Activated CD4-positive, alpha-beta T cell treated with anti-CD3 and anti-CD28 coated beads for 1 hour (primary cell): ENCODE data around the gene RXRB.

Experiments used
- DNase-seq: peaks from one replicate; pipeline ENCODE4 v3.0.0-alpha.2; 2020

Gene RXRB

DNA sequence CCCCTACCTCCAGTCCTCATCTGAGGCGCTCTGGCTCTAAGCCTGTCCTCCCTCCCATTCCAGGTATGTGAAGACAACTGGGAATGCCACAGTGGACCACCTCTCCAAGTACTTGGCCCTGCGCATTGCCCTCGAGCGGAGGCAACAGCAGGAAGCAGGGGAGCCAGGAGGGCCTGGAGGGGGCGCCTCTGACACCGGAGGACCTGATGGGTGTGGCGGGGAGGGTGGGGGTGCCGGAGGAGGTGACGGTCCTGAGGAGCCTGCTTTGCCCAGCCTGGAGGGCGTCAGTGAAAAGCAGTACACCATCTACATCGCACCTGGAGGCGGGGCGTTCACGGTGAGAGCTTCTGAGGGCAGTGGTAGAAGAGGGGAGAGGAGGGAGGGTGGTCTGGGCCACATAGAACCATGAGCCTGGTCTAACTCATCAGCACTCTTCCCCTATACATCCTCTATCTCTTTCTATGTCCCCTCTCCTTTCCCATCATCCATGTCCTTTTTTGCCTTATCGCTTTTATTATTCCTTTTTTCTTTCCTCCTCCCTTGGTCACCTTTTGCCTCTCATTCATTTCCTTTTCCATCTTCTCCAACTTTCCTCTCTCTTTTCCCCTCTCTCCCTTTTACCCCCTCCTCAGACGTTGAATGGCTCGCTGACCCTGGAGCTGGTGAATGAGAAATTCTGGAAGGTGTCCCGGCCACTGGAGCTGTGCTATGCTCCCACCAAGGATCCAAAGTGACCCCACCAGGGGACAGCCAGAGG, 11.4 kb upstream of the RXRB start:
- no peak for DNase-seq

DNA sequence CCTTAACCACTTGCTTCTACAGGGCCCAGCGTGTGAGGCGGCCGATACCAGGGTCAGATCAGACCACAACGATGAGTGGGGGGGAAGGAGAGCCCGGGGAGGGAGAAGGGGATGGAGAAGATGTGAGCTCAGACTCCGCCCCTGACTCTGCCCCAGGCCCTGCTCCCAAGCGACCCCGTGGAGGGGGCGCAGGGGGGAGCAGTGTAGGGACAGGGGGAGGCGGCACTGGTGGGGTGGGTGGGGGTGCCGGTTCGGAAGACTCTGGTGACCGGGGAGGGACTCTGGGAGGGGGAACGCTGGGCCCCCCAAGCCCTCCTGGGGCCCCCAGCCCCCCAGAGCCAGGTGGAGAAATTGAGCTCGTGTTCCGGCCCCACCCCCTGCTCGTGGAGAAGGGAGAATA, 10.7 kb upstream of the RXRB start:
- no peak for DNase-seq

DNA sequence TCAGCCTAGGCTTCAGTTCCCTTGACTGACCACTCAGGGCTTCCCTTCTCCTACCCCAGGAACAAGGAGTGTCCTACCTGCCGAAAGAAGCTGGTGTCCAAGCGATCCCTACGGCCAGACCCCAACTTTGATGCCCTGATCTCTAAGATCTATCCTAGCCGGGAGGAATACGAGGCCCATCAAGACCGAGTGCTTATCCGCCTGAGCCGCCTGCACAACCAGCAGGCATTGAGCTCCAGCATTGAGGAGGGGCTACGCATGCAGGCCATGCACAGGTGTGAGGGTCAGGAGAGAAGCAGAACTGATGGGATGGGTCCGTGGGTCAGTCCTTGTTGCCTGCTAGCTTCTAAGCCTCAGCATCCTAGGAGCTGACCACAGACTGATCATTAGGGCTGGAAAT, 9.4 kb upstream of the RXRB start:
- no peak for DNase-seq

DNA sequence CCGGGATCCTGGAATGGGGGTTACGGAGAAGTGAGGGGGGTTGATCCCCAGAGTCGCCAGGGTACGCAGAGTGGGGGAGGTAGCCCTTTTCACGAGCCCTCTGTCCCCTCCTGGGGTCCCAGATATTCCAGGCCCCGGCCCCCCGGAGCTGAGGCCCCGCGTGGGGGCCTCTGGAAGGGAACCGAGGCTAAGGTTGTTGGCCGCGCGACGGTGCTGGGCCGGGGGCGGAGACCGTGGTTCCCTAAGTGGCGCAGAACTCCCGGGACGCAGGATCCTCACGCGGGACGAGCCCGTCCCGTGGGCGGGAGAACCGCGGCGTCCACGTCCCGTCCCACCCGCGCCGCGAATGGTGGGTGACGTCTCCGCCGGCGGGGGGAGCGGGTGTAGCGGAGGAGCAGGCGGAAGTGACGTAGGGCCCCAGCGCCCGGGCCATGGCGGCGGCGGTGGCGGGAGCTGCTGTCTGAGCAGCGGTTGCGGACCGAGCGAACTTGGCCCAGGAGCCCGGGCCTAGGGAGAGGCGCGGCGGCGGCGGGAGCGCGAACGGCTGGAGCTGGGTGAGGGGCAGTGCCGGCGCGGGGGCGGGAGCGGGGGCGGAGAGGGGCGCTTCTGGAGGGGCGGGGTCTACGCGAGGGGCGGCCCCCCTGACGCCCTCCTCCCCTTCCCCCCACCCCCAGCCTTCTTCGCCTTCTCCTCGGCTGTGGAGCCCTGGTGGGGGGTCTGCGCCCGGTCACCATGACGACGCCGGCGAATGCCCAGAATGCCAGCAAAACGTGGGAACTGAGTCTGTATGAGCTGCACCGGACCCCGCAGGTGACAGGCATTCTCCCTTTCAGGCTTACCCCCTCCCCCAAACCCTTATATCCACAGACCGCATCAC, 7.9 kb upstream of the RXRB start, which contains the start of gene RING1:
TSS of gene RING1 (plus strand) at position 410 of the 877 bp plus-strand sequence. CDS start at position 733, 323 bp downstream.
- DNase-seq: peak; percentile 83

DNA sequence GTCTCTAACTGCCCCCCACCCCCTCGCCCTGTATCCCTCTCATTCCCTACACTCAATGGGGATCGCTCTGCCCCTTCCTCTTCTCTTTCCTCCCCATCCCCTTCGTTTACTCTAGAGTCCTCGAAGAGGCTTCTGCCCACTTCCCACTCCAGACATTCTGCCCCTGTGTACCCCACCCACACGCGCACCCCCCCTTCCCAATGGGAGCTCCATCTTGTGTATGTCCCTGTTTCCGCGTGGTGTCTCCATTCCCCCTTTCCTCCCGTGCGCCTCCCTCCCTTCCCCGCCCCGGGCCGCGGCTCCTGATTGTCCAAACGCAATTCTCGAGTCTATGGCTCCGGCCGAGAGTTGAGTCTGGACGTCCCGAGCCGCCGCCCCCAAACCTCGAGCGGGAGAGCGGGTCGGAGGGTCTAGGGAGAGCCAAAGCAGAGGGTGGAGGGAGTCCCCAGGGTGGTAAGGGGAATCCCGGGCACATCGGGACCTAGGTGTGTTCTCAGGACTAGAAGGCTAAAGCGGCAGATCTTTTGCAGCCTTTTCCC, 7.2 kb upstream of the RXRB start:
- DNase-seq: no peak

DNA sequence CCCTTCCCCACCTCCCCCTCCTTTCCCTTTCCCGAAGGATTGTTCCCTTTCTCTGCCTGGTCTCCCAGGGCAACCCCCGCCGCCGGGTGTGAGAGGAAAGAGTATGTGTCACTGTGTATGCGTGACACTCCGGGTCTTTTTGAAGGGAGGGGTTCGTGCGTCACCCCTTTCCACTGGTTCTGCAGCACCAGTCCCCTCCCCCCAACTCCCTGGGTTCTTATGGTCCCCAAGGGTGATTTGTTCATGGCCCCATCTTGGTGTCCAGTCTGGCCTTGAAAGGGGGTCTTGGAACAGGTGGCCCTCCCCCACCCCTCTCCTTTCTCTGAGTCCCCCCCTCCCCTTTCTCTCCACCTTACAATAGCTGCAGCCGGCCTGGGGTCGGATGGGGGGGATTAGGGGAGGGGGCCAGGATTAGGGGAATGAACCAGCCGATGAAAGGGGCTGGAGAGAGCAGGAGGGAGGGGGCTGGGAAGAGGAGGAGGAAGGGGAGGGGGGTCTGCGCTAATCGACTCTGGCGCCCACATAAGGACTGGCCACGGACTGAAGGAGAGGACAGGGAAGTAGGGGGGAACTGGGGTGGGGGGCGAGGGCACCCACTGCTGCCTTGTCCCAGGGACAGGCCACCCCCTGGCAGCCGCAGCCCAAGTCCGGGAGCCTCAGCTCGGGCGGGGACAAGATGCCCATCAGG, 6.5 kb upstream of the RXRB start:
- no peak for DNase-seq

DNA sequence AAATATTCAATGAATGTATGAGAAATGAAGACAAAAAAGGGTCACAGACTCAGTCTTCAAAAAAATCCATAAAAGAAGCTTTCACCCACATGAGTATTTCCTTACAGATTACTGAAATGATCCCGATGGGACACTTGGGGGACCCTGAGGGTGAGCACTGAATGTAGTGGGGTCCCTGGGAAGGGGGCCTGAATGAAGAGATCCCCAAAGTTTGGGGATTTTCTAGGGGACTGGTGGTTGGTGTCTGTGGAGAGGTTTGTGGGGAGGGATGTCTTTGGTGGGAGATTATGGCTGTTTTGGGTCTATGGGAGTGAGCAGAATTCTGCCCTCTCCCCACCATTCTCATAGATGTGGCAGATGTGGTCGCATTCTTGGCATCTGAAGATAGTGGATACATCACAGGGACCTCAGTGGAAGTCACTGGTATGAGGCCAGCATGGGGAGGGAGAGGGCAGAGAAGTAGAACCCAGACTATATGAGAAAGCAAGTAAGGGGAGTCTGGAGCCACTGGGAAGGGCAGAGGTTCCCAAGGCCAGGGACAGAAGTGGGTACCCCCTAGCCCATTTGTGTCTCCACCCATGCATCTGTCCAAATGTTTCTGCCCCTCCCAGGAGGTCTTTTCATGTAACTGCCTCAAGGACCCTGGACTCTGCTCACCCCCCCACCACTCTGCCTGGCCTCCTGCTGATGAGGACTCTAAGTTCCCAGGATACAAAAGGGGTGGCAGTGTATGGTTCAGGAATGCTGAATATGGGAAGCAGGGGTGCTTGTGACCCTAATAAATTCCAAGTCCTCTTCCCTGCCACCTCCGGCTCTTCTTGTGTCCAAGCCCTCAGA, 5.8 kb upstream of the RXRB start:
- DNase-seq: no peak

DNA sequence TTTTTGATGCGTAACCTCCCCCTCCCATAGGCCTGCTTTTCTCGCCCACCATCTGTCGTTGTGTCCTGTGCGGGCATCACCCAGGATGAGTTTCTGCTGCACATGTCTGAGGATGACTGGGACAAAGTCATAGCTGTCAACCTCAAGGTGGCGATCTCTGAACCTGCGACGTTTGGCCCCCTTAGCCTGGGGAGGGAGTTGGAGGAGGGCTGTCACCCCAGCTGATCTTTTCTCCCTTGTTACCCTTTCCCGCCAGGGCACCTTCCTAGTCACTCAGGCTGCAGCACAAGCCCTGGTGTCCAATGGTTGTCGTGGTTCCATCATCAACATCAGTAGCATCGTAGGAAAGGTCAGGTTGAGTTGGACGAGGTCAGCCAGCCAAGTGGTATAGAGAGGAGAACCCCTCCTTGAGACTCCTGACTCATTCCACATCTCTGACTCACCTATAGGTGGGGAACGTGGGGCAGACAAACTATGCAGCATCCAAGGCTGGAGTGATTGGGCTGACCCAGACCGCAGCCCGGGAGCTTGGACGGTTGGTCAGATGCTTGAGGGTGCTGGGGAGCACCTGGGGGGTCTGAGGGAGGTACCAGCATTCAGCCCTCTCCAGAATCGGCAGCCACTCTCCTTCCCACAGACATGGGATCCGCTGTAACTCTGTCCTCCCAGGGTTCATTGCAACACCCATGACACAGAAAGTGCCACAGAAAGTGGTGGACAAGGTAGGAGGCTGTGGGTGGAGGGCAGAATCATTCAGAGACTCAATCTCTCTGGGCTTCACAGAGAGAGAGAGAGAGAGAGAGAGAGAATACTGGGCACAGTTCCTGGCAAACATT, 4.9 kb upstream of the RXRB start:
- no peak for DNase-seq

DNA sequence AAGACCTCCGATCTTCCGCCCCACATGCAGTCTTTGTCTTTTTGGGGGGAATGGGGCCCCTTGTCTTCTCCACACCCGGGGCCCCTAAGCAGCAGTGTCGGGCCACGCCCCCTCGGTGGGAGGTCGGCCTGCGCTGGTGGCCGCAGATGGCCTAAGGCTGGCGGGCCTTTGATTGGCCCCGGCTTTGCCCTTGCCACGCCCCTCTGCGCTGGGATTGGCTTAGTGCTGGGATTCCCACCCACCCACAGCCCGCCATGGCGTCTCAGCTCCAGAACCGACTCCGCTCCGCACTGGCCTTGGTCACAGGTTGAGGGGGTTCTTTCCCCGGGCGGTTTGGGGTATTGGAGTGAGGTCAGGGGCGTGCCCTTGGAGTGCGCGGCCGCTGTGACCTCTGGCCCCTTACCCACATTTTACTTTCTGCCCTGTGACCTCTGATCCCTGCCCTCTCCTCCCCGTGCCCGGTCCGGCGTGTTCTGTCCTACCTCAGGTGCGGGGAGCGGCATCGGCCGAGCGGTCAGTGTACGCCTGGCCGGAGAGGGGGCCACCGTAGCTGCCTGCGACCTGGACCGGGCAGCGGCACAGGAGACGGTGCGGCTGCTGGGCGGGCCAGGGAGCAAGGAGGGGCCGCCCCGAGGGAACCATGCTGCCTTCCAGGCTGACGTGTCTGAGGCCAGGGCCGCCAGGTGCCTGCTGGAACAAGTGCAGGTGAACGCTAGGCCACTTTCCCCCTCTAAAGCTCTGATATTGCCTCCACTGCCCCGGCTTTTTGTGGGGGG, 4.1 kb upstream of the RXRB start, which contains the start of gene HSD17B8:
TSS of gene HSD17B8 (plus strand) at position 241 of the 776 bp plus-strand sequence. CDS start at position 255, 14 bp downstream.
- DNase-seq: peak; percentile 80

DNA sequence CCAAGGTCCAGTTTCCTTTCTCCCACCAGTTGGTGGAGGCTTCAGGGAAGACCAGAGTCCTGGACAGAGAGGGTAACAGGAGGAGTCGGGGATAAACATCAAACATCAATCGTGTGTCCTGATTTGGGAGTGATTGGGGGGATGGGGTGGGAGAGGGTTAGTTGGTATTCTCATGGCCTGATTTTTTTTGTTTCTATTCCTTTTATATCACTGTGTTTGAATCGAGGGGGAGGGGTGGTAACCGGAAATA, 3.6 kb upstream of the RXRB start:
- DNase-seq: no peak

DNA sequence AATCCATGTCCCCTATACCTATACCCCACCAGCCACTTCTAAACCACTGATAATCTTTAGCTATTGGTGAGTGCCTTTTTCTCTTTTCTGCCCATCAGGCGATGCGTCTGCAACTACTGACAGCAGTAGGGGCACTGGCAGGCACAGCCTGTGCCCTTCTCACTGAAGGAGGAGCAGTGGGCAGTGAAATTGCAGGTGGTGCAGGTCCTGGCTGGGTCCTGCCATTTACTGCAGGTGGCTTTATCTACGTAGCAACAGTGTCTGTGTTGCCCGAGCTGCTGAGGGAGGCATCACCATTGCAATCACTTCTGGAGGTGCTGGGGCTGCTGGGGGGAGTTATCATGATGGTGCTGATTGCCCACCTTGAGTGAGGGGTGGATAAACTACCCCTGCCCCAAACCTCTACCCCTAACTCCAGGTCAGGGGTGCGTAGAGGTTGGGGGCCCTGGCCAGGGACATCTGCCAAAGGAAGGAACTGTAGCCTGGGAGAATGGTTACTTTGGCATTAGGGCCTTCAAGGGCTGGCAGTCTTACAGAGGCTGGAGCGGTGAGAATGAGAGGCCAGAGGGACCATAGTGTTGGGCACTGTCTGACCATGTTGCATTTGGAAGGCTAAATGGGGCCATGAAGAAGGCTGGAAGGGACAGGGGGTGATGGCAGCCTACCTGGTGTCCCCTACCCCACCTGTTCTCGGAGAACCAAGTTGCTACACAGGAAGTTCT, 3.1 kb upstream of the RXRB start:
- DNase-seq: no peak

DNA sequence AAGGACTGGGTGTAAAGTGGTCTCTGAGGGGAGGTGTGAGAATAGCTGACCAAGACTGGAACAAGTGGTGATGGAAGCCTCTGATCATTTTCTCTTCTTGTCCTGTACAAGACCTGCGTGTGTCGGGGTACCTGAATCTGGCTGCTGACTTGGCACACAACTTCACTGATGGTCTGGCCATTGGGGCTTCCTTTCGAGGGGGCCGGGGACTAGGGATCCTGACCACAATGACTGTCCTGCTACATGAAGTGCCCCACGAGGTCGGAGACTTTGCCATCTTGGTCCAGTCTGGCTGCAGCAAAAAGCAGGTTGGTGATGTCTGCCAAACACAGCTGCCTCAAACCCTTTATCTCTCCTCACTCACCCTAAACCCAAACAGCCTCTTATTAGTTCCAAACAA, 2.3 kb upstream of the RXRB start:
- DNase-seq: no peak

DNA sequence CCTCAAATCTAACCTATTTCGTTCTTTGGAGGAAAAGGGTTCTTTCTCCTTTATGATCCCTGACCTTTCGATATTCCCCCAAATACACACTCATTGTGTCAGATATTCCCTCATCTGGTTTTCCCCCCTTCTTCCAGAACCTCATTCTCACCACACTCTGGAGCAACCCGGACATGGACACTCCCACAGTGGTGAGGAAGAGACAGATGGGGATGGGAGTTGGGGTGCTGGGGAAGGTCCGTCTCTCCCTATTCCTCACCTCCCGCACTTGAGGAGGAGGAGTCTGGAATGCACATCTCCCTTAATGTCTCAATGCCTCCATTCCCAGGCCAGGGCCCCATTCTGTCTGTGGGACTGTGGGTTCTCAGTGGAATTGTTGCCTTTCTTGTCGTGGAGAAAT, 1.5 kb upstream of the RXRB start:
- no peak for DNase-seq

DNA sequence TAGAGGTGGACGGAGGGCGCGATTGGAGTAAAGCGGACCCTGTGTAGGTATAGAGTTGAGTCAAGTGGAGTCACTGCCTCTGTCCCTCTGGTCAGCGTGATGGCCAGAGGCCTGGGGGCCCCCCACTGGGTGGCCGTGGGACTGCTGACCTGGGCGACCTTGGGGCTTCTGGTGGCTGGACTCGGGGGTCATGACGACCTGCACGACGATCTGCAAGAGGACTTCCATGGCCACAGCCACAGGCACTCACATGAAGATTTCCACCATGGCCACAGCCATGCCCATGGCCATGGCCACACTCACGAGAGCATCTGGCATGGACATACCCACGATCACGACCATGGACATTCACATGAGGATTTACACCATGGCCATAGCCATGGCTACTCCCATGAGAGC, 681 bp upstream of the RXRB start:
- no peak for DNase-seq

DNA sequence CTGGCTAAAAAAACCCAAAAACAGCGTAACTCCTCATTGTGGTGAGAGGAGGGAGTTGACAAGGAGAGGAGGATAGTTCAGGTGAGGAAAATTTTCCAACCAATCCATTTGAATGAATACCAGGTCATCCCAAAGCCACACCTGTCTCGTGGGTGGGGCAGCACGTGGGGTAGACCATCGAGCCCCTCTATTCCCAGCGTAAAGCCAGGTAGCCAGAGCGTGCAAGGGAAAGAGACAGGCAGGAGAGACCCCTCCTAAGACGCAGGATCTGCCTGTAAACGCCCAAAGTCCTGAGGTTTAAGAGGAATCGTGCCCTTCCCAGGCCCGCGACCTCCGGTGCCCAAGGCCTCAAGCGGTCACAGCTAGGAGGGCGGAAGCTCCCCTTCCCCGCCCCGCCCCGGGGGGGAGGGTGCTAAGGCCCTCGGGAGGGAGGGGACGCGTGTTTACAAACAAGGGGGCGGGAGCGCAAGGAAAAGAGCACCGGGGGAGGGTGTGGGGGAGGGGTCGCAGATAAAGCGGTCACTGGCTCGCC, 712 bp downstream of the RXRB start:
- peak; percentile 49 for DNase-seq

DNA sequence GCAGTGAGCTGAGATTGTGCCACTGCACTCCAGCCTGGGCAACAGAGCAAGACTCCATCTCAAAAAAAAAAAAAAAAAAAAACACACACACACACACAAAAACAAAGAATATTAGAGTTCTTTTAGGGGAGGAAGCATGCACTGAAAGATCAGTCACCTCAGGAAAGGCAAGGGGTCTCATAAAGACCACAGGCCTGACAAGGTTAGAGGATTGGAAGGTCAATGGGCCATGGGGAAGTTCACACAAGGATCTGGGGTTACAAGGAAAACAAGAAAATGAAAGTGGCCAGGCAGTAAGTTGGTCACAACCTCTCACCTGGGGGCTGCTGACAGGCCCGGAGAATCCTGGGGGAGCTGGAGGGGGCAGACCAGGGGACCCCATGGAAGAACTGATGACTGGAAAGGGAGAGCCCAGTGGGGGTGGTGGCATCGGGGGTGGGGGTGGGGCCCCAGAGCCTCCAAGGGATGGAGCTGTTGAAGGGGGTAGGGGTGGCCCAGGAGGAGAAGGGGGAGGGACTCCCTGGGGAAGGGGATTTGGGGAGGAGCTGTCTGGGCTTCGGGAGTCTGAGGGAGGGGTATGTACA, 1.5 kb downstream of the RXRB start:
- DNase-seq: no peak

DNA sequence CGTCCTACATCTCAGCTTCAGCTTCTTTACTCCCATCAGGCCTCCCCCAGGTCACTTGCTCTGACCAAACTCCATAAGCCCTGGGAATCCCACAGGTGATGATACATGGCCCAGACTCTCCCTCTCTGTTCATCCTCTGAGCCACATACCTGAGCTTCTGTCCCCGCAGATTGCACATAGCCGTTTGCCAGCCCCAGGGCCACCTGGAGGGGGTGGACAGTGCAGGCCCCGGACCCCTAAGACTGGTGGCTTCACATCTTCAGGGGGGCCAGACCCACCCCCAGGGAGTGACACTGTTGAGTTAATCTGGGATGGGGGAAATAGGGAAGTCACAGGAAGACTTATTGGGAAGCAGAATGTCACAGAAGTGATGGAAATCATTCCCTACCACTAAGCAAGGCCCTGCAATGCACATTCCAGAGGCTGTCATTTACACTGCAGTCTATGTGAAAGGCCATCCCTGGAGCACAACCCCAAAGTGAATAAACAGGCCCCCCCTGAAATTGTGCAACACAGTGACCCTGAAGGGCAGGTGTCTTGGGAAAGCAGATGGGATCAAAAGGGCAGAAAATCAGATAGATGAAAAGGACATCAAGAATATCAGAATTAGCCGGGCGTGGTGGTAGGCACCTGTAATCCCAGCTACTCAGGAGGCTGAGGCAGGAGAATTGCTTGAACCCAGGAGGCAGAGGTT, 2.2 kb downstream of the RXRB start:
- no peak for DNase-seq

DNA sequence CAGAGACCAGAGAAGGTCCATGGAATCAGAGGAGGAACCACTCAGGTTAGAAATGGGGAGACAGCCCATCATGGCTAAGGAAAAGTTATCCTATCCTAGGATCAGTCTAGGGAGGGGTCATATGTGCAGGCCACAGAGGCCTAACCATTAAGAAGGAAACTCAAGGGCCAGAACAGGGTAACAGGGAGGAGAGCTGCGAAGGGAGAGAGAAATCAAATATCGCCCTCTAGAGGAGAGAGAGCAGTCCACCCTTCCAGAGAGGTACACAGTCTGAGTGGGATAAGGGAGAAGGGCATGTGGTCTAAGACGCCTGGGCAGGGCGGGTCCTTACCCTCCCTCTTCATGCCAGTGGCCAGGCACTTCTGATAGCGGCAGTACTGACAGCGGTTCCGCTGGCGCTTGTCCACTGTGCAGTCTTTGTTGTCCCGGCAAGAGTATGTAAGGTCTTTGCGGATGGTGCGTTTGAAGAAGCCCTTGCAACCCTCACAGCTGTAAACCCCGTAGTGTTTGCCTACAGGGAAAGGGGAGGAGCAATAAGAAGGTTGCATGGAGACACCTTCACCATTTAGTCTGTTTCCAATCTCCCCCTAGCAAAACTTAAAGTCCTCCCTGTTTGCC, 2.9 kb downstream of the RXRB start:
- no peak for DNase-seq
